GM12878 (cell line): ENCODE measurements around the gene ULBP1. TPM values are rescaled to one million over a fixed set of nuclear protein-coding genes. Genes with fewer than 3 reads are reported as not detected.
"Not testable (repeated sequence)": the region's sequence is repeated elsewhere in the genome, so short reads cannot be mapped to it uniquely, and the experiment has no call there.

Experiments
- ATAC-seq: fragments of 200-7000 bp; cut with Tn5 transposase; 3 replicates; pipeline ENCODE4 v1.9.1; 2020; ENCODE audit warnings: mild to moderate bottlenecking, moderate library complexity
- BruUV-seq: library from RNA; stranded (reverse); fragments of 400-500 nt; replicated peaks from 2 replicates; lab custom pipeline; 2021; lab: Mats Ljungman, UMichigan
- CTCF ChIA-PET: fragments of 300-600 bp; sonication (Branson Sonifier 250); formaldehyde crosslinking; extraction: SDS; loops from one replicate; lab custom pipeline; 2021; ENCODE audit warnings: inconsistent platforms; lab: Yijun Ruan, JAX
- POLR2A ChIA-PET: fragments of 350-600 bp; formaldehyde crosslinking; extraction: SDS; loops from one replicate; lab custom pipeline; 2021; ENCODE audit warnings: inconsistent platforms; lab: Charles Lee
- RAD21 ChIA-PET: fragments of 300-600 bp; sonication (Branson Sonifier 250); formaldehyde crosslinking; loops from one replicate; lab custom pipeline; 2023; ENCODE audit warnings: antibody characterized with exemption; ENCODE audit not compliant: unreplicated experiment; lab: Charles Lee
- SMC1A ChIA-PET: fragments of 300-600 bp; sonication (Branson Sonifier 250); formaldehyde crosslinking; loops from one replicate; lab custom pipeline; 2023; ENCODE audit not compliant: unreplicated experiment, uncharacterized antibody; lab: Charles Lee
- DNase-seq: peaks from one replicate; pipeline ENCODE4 v3.0.0-alpha.2; 2011; ENCODE audit warnings: low read depth, low spot score
- FAIRE-seq: peaks from 3 replicates; lab custom pipeline; 2011; peaks lifted over from hg19 to GRCh38; lab: Jason Lieb, UNC
- H2AFZ ChIP-seq: 2 replicates; pipeline ENCODE4 v1.6.0; 2011; ENCODE audit warnings: low read depth, low read length, control low read depth; ENCODE audit not compliant: control insufficient read depth
- H3K27ac ChIP-seq: 2 replicates; pipeline ENCODE4 v1.5.1; 2011; ENCODE audit warnings: control low read depth; ENCODE audit not compliant: control insufficient read depth, insufficient read depth
- H3K27me3 ChIP-seq, 2 experiments: replicated peaks in 1 of 2; 2 replicates each; pipeline versions ENCODE4 v1.6.0 to v1.6.1; 2011; ENCODE audit warnings: low read length in 1 of 2; ENCODE audit not compliant: control insufficient read depth in 2 of 2, insufficient read depth in 2 of 2
- H3K36me3 ChIP-seq, 2 experiments: 2 replicates each; pipeline ENCODE4 v1.5.1; 2011; ENCODE audit warnings: low read length in 1 of 2; ENCODE audit not compliant: control insufficient read depth in 2 of 2, insufficient read depth in 2 of 2
- H3K4me1 ChIP-seq: 2 replicates; pipeline ENCODE4 v1.6.1; 2011; ENCODE audit warnings: mild to moderate bottlenecking, low read length, moderate library complexity, mixed read lengths; ENCODE audit not compliant: control insufficient read depth, insufficient read depth
- H3K4me2 ChIP-seq: 2 replicates; pipeline ENCODE4 v1.6.0; 2011; ENCODE audit warnings: control low read depth; ENCODE audit not compliant: control insufficient read depth, insufficient read depth
- H3K4me3 ChIP-seq: fragments of 200-600 bp; sonication (generic); 2 replicates; pipeline ENCODE4 v1.5.1; 2016
- H3K79me2 ChIP-seq: 2 replicates; pipeline ENCODE4 v1.6.0; 2011; ENCODE audit warnings: low read length; ENCODE audit not compliant: control insufficient read depth, insufficient read depth
- H3K9ac ChIP-seq: 2 replicates; pipeline ENCODE4 v1.8.0; 2011; ENCODE audit warnings: low read length, control low read depth, mixed read lengths; ENCODE audit not compliant: control insufficient read depth, insufficient read depth
- H3K9me3 ChIP-seq: replicated peaks from 3 replicates; pipeline ENCODE4 v1.5.1; 2011; ENCODE audit warnings: mild to moderate bottlenecking, low read length; ENCODE audit not compliant: control insufficient read depth, insufficient read depth
- H4K20me1 ChIP-seq: 2 replicates; pipeline ENCODE4 v1.6.0; 2011; ENCODE audit not compliant: control insufficient read depth, insufficient read depth
- BRCA1 ChIP-seq: IDR thresholded peaks from 2 replicates; pipeline ENCODE4 v1.6.1; 2011; ENCODE audit warnings: low read depth, low read length, improper control_type of control experiment
- NR2C1 ChIP-seq: fragments of 450-650 bp; IDR thresholded peaks from 2 replicates; pipeline ENCODE4 v1.6.1; 2017; ENCODE audit warnings: antibody characterized with exemption, mild to moderate bottlenecking, moderate library complexity
- RAD51 ChIP-seq: fragments of 450-650 bp; IDR thresholded peaks from 2 replicates; pipeline ENCODE4 v1.6.1; 2016; ENCODE audit warnings: moderate library complexity, mild to moderate bottlenecking, inconsistent platforms
- WGBS: methylation state at CpG from one replicate; pipeline ENCODE4 v1.1.6; 2016; ENCODE audit warnings: low lambda C conversion rate; ENCODE audit not compliant: insufficient replicate concordance, insufficient coverage; ENCODE audit errors: missing lambda C conversion rate; 5-methylcytosine and 5-hydroxymethylcytosine counted together
- in situ Hi-C: fragments of 300-500 bp; cut with MboI; formaldehyde crosslinking; loops from 9 replicates; pipeline ENCODE4 v1.14.3; 2018; ENCODE audit warnings: mixed read lengths
- intact Hi-C: fragments of 100-400 bp; cut with micrococcal nuclease; formaldehyde crosslinking; loops from one replicate; pipeline ENCODE4 v1.14.2; 2022; ENCODE audit not compliant: unreplicated experiment
- polyA plus RNA-seq, 11 experiments: library from polyadenylated mRNA; depleted of rRNA in 4 of 11; unstranded in 6 of 11; stranded (reverse) in 5 of 11; fragments of >200 nt; fragmentation: Nextera tagmentation in 4 of 11; fragmentation: Illumina TruSeq in 1 of 11; extraction: Ambion mirVana in 4 of 11; extraction: Trizol in 1 of 11; gene quantifications; 1 replicate in 1 of 11; 2 replicates in 10 of 11; pipeline versions ENCODE4 v1.2.1 to v1.2.3, GENCODE V29; 2011 to 2016; ENCODE audit warnings: inconsistent platforms in 2 of 11, missing spikeins in 2 of 11, low read depth in 1 of 11
- total RNA-seq, 4 experiments: library from RNA; depleted of rRNA in 3 of 4; stranded (reverse); fragments of >200 nt in 3 of 4; fragmentation: Illumina TruSeq in 1 of 4; extraction: Trizol in 1 of 4; gene quantifications; 2 replicates each; pipeline versions ENCODE4 v1.2.1 to v1.2.3, GENCODE V29; 2013 to 2021

Gene ULBP1
- total and polyA plus RNA-seq, 10 of the 15 experiments (the other 5 are each of a cell fraction or from before 2014, with no cell fraction given): 0.02 to 0.12 (median 0.04) TPM; not detected in 7

GRCh38 chr6:149965194-149966020 is 1.7 kb downstream of the ULBP1 start:
- SMC1A ChIA-PET: no interaction called here
- H3K27me3 ChIP-seq: peaks cover 17 to 21% of the 10 kb centered on the region in 2 experiments
- peaks cover 17% of the 10 kb centered on the region; the same call in 2 of the 3 replicates for H3K9me3 ChIP-seq
- 0 out of 2 replicates have a peak overlapping the region, but pooled peaks have one; percentile 9 for H3K4me2 ChIP-seq
- H3K27ac ChIP-seq: no peak overlapping the region
- no peaks in the 10 kb centered on the region for H3K79me2 ChIP-seq
- peaks cover 7% of the 10 kb centered on the region for H3K4me1 ChIP-seq
- RAD21 ChIA-PET: no interaction called here
- POLR2A ChIA-PET: no interaction called here
- no TSS peak for BruUV-seq
- in situ Hi-C loops: no loop called here
- intact Hi-C loops: no loop called here
- H3K9ac ChIP-seq: no peak overlapping the region
- no peak for DNase-seq
- H3K4me3 ChIP-seq: no peak overlapping the region
- no peak for FAIRE-seq
- H4K20me1 ChIP-seq: no peaks in the 10 kb centered on the region
- no peaks in the 10 kb centered on the region for H3K36me3 ChIP-seq
- CTCF ChIA-PET: no interaction called here
- no peak for TF ChIP-seq BRCA1
- no peak for TF ChIP-seq NR2C1
- TF ChIP-seq RAD51: no peak
- 24% methylated on average over 38 of the region's 38 CpGs for WGBS
- no peak for ATAC-seq
- no peak overlapping the region for H2AFZ ChIP-seq

GRCh38 chr6:149966319-149966718 is 2.6 kb downstream of the ULBP1 start:
- H3K36me3 ChIP-seq, H3K27ac ChIP-seq, POLR2A ChIA-PET, RAD21 ChIA-PET, in situ Hi-C loops, intact Hi-C loops, H2AFZ ChIP-seq, H3K4me3 ChIP-seq, H3K4me2 ChIP-seq, FAIRE-seq, H4K20me1 ChIP-seq, CTCF ChIA-PET, DNase-seq, H3K4me1 ChIP-seq, ATAC-seq, SMC1A ChIA-PET, BruUV-seq, H3K79me2 ChIP-seq, H3K9ac ChIP-seq: not testable (repeated sequence)
- H3K27me3 ChIP-seq: peaks cover 17 to 21% of the 10 kb centered on the region in 2 experiments
- peaks cover 17% of the 10 kb centered on the region; the same call in 2 of the 3 replicates for H3K9me3 ChIP-seq
- 6% methylated on average over 2 of the region's 2 CpGs for WGBS
